DOHH2 (cell line): Measurements from ENCODE around the gene SESN1.
A peak's percentile ranks its signal among the peaks of the same experiment; 100 is the strongest.

Source experiments
- H3F3A ChIP-seq: fragments of 200-600 bp; sonication (generic), shearing (Covaris generic); 2 replicates; pipeline ENCODE4 v1.6.0; 2016; ENCODE audit warnings: antibody characterized with exemption, mild to moderate bottlenecking; ENCODE audit not compliant: control insufficient read depth, insufficient read depth
- H3K27ac ChIP-seq: fragments of 200-600 bp; sonication (generic); 2 replicates; pipeline ENCODE4 v1.5.1; 2014; ENCODE audit warnings: low read depth, mild to moderate bottlenecking, low read length, moderate library complexity
- H3K27me3 ChIP-seq: fragments of 200-600 bp; sonication (generic); 2 replicates; pipeline ENCODE4 v1.6.1; 2014; ENCODE audit warnings: mild to moderate bottlenecking, low read length, mixed read lengths; ENCODE audit not compliant: control insufficient read depth
- H3K36me3 ChIP-seq: fragments of 200-600 bp; sonication (generic); 2 replicates; pipeline ENCODE4 v1.6.1; 2014; ENCODE audit warnings: mild to moderate bottlenecking, low read length, moderate library complexity, mixed read lengths; ENCODE audit not compliant: control insufficient read depth
- H3K4me1 ChIP-seq: fragments of 200-600 bp; sonication (generic); 2 replicates; pipeline ENCODE4 v1.6.1; 2014; ENCODE audit warnings: mild to moderate bottlenecking, low read length, mixed read lengths; ENCODE audit not compliant: control insufficient read depth
- H3K4me2 ChIP-seq: fragments of 200-600 bp; sonication (generic); 2 replicates; pipeline ENCODE4 v1.6.0; 2014; ENCODE audit warnings: mild to moderate bottlenecking, low read length, moderate library complexity
- H3K4me3 ChIP-seq: fragments of 200-600 bp; sonication (generic); 2 replicates; pipeline ENCODE4 v1.5.1; 2014; ENCODE audit warnings: mild to moderate bottlenecking, low read length, mixed read lengths
- H3K79me2 ChIP-seq: fragments of 200-600 bp; sonication (generic); 2 replicates; pipeline ENCODE4 v1.6.1; 2014; ENCODE audit warnings: mild to moderate bottlenecking, low read length, mixed read lengths; ENCODE audit not compliant: control insufficient read depth
- H3K9me2 ChIP-seq: fragments of 200-600 bp; sonication (generic); replicated peaks from 2 replicates; pipeline ENCODE4 v1.6.1; 2014; ENCODE audit warnings: mild to moderate bottlenecking, low read length, mixed read lengths; ENCODE audit not compliant: control insufficient read depth
- H3K9me3 ChIP-seq: fragments of 200-600 bp; sonication (generic); 2 replicates; pipeline ENCODE4 v1.6.1; 2014; ENCODE audit warnings: antibody characterized with exemption, low read length, mixed read lengths; ENCODE audit not compliant: control insufficient read depth, insufficient read depth
- H4K20me1 ChIP-seq: fragments of 200-600 bp; sonication (generic); 2 replicates; pipeline ENCODE4 v1.6.0; 2014; ENCODE audit warnings: low read depth, mild to moderate bottlenecking, antibody characterized with exemption, low read length, moderate library complexity; ENCODE audit not compliant: control insufficient read depth, insufficient read depth
- CTCF ChIP-seq: fragments of 200-600 bp; sonication (generic); IDR thresholded peaks from one replicate; pipeline ENCODE4 v1.5.1; 2014; ENCODE audit warnings: antibody characterized with exemption, mild to moderate bottlenecking, low read depth, low read length; ENCODE audit not compliant: poor library complexity, severe bottlenecking
- EZH2phosphoT487 ChIP-seq: fragments of 200-600 bp; sonication (generic); IDR thresholded peaks from 2 replicates; pipeline ENCODE4 v1.6.1; 2017; ENCODE audit warnings: borderline replicate concordance, mild to moderate bottlenecking, antibody characterized with exemption, low read length, moderate library complexity, mixed read lengths

The SESN1 gene

GRCh38 chr6:109096208-109096607 lies 1.6 kb upstream of the SESN1 start:
- peak overlapping the region; percentile 91 for H3K4me2 ChIP-seq
- peaks cover 20% of the 10 kb centered on the region for H3K79me2 ChIP-seq
- peaks cover 8% of the 10 kb centered on the region; the same call in 1 of the 2 replicates for H3K27me3 ChIP-seq
- H3K4me1 ChIP-seq: peaks cover 27% of the 10 kb centered on the region
- H3K9me3 ChIP-seq: no peaks in the 10 kb centered on the region
- H3F3A ChIP-seq: peaks cover 7% of the 10 kb centered on the region; the same call in 1 of the 2 replicates
- H3K4me3 ChIP-seq: peak overlapping the region; percentile 98
- no peak overlapping the region for H3K27ac ChIP-seq
- no peaks in the 10 kb centered on the region for H4K20me1 ChIP-seq
- H3K36me3 ChIP-seq: peaks cover 3% of the 10 kb centered on the region
- TF ChIP-seq EZH2phosphoT487 (no peak), CTCF (no peak)
- H3K9me2 ChIP-seq: no peaks in the 10 kb centered on the region

GRCh38 chr6:109095835-109096084 lies 1.1 kb upstream of the SESN1 start:
- Histone ChIP-seq H3F3A (peaks cover 7% of the 10 kb centered on the region; the same call in 1 of the 2 replicates), H3K4me2 (peak overlapping the region; percentile 91), H3K27me3 (peaks cover 8% of the 10 kb centered on the region; the same call in 1 of the 2 replicates), H3K27ac (peak overlapping the region; percentile 82), H3K9me3 (no peaks in the 10 kb centered on the region), H3K4me3 (peak overlapping the region; percentile 98), H3K36me3 (peaks cover 3% of the 10 kb centered on the region), H3K9me2 (no peaks in the 10 kb centered on the region), H4K20me1 (no peaks in the 10 kb centered on the region), H3K4me1 (peaks cover 27% of the 10 kb centered on the region), H3K79me2 (peaks cover 20% of the 10 kb centered on the region)
- no peak for TF ChIP-seq CTCF

DNA sequence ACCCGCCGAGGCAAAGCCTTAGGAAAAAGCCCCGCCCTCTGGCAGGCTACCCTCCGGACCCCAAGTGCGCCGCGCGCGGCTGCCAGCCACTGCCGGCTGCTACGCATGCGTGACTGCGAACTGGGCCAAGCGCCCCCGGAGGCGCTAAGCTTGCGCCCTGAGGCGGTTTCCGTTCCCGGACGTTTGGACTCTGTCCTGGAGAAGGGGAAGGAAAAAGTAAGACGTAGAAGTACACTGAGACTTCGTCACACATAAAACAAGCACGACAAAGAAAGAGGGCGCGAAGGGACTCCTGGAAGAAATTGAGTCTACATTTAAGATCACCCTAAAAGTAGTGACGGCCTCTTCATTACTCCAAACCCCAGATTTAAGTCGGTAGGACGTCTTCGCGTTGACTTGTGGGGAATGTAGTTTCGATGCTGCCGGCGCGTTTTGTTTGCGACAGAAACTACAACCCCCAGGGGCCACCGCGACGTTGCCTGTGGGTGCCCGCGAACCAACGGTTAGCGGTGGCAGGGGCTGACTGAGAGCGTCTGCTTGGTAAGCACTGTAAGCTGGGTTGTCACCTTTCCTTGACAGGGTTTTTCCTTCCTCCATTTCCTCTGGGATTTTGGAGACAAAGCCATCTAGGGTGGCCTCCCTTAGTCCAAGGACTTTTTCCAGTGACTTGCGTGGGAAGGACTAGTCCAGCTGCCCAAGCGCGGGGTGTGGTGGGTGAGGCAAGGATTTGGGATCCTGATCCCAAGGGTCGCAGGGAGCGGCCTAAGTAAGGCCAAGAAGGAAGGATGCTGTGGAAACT lies 589 bp upstream of the SESN1 start, which contains the start of gene CEP57L1:
CEP57L1 (plus strand) TSS at position 472 of the 799 bp plus-strand sequence. CDS start 49,715 bp downstream, outside the sequence.
- peaks cover 3% of the 10 kb centered on the region; the same call in 1 of the 2 replicates for H3K36me3 ChIP-seq
- no peaks in the 10 kb centered on the region for H3K9me3 ChIP-seq
- peaks cover 8% of the 10 kb centered on the region; the same call in 1 of the 2 replicates for H3K27me3 ChIP-seq
- H3K27ac ChIP-seq: peak within 1 kb of the TSS; percentile 82
- peaks cover 7% of the 10 kb centered on the region; the same call in 1 of the 2 replicates for H3F3A ChIP-seq
- peak within 1 kb of the TSS; percentile 98 for H3K4me3 ChIP-seq
- peaks cover 20% of the 10 kb centered on the region for H3K79me2 ChIP-seq
- H3K9me2 ChIP-seq: no peaks in the 10 kb centered on the region
- H3K4me1 ChIP-seq: peaks cover 27% of the 10 kb centered on the region
- H3K4me2 ChIP-seq: peak within 1 kb of the TSS; percentile 91
- no peaks in the 10 kb centered on the region for H4K20me1 ChIP-seq
- TF ChIP-seq CTCF: no peak
- TF ChIP-seq EZH2phosphoT487: no peak
